Measurements from ENCODE around the gene BORA. TPM values are rescaled to one million over a fixed set of nuclear protein-coding genes. Genes with fewer than 3 reads are reported as not detected.

BORA gene
- total and polyA plus RNA-seq, 2 of the 13 experiments (the other 11 are each of a cell fraction or from before 2014, with no cell fraction given): 4.0 to 17.4 TPM

- TF ChIP-seq ATF4 (CRISPR knock-in tag; IDR thresholded peaks at IDR 0.05) (no peak), ZFX (CRISPR knock-in tag; IDR thresholded peaks at IDR 0.05; ENCODE audit: low read depth) (no peak), ZNF552 (CRISPR knock-in tag; IDR thresholded peaks at IDR 0.05; ENCODE audit: borderline replicate concordance) (no peak), ZNF839 (CRISPR knock-in tag; IDR thresholded peaks at IDR 0.05; ENCODE audit: borderline replicate concordance) (no peak), ZNF513 (CRISPR knock-in tag; conservative IDR thresholded peaks at IDR 0.05) (no peak)
These were observed 12.3 kb downstream of the BORA start (continued) for GRCh38 chr13:72740015-72740414.

- Histone ChIP-seq H3K9ac (ENCODE audit: insufficient read depth, low read depth, low read length) (no peak overlapping the region), H4K20me1 (ENCODE audit: insufficient read depth, low read length) (no peaks in the 10 kb centered on the region), H3K4me2 (ENCODE audit: low read depth, low read length) (no peak overlapping the region), H3K36me3 (replicated peaks in 1 of 2; ENCODE audit: control insufficient read depth in 1 of 2, insufficient read depth in 2 of 2, low read length in 2 of 2) (peaks cover 1 to 57% of the 10 kb centered on the region in 2 experiments), H3K27ac (ENCODE audit: extremely low read length, insufficient read depth, low read length) (no peak overlapping the region), H3K27me3 (ENCODE audit: control insufficient read depth in 1 of 2, insufficient read depth in 2 of 2, low read length in 2 of 2) (no peaks in the 10 kb centered on the region), H3K9me3 (ENCODE audit: low read length) (no peaks in the 10 kb centered on the region), H2AFZ (ENCODE audit: low read length) (no peak overlapping the region), H3K4me1 (ENCODE audit: insufficient read depth, low read length) (no peaks in the 10 kb centered on the region), H3K4me3 (replicated peaks in 1 of 3; ENCODE audit: insufficient read depth in 1 of 3, low read depth in 2 of 3, low read length in 3 of 3) (no peak overlapping the region), H3K79me2 (ENCODE audit: insufficient read depth, low read length) (no peaks in the 10 kb centered on the region)
- WGBS (ENCODE audit: low lambda C conversion rate): 100% methylated on average over 1 of the region's 1 CpG
- FAIRE-seq (no peak), ATAC-seq (no peak), DNase-seq (ENCODE audit: low spot score) (no peak)
- CTCF ChIA-PET (ENCODE audit: low intra/inter-chr PET ratio, low total read pairs): no interaction called here
- TF ChIP-seq, protein P1, sequence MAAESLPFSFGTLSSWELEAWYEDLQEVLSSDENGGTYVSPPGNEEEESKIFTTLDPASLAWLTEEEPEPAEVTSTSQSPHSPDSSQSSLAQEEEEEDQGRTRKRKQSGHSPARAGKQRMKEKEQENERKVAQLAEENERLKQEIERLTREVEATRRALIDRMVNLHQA (CRISPR knock-in tag; IDR thresholded peaks at IDR 0.05): no peak
- TF ChIP-seq CCAR2 (optimal IDR thresholded peaks at IDR 0.05; ENCODE audit: low read depth, low read length): no peak
- TF ChIP-seq RAD21 (CRISPR knock-in tag; IDR thresholded peaks at IDR 0.05): no peak
- TF ChIP-seq TMF1 (CRISPR knock-in tag; IDR thresholded peaks at IDR 0.05; ENCODE audit: low read depth): no peak
- TF ChIP-seq, protein P2, sequence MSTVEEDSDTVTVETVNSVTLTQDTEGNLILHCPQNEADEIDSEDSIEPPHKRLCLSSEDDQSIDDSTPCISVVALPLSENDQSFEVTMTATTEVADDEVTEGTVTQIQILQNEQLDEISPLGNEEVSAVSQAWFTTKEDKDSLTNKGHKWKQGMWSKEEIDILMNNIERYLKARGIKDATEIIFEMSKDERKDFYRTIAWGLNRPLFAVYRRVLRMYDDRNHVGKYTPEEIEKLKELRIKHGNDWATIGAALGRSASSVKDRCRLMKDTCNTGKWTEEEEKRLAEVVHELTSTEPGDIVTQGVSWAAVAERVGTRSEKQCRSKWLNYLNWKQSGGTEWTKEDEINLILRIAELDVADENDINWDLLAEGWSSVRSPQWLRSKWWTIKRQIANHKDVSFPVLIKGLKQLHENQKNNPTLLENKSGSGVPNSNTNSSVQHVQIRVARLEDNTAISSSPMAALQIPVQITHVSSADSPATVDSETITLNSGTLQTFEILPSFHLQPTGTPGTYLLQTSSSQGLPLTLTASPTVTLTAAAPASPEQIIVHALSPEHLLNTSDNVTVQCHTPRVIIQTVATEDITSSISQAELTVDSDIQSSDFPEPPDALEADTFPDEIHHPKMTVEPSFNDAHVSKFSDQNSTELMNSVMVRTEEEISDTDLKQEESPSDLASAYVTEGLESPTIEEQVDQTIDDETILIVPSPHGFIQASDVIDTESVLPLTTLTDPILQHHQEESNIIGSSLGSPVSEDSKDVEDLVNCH (CRISPR knock-in tag; IDR thresholded peaks at IDR 0.05): no peak
- POLR2A ChIA-PET: no interaction called here
- in situ Hi-C loops (cut with HindIII; ENCODE audit: extremely low pct_ligation_motif_present, low pct_unique_long_range_greater_than_20kb) (no loop called here), intact Hi-C loops (cut with micrococcal nuclease; ENCODE audit: unreplicated experiment) (no loop called here)
- no TSS peak for BruUV-seq (replicated peaks)
These were observed 17.5 kb downstream of the BORA start for GRCh38 chr13:72745260-72745659.
